ENCODE results near the gene DPAGT1.
"Not testable (repeated sequence)": the region's sequence is repeated elsewhere in the genome, so short reads cannot be mapped to it uniquely, and the experiment has no call there.

DPAGT1 gene

DNA sequence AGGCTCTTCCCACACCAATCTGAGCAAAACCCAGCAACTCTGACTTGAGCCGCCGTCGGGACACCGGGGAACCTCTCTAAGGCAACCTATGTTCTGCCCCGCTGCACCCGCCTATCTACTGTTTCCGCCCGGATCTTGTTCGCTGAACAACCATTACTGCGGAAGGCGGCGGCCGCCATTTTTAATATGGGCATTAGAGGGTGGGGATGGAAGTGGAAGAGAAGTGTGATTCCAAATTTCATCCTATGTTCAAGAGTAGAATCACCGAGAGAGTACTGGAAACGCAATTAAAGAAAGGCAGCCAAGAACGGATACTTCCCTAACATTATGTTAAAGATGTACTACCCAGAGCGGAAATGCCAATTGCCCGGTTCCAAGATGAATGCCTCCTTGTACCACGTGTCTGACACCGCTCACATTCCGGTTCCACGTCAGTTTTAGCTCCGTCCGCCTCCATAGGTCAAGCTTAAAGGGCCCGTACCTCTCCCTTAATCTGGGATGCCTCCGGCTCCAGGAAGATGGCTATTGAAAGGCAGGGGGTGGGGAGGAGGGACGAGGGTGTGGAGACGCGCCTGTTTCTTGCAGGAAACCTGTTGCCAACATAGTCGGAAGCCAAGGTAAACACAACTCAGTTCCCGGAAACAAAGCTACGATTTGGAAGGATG is at the start of gene DPAGT1:
TSS of gene DPAGT1 (minus strand) at position 95 of the 665 bp plus-strand sequence. CDS start 198 bp downstream, outside the sequence.
- peak; percentile 69 to 74 for DNase-seq (ENCODE audit: low read depth in 2 of 2)

DNA sequence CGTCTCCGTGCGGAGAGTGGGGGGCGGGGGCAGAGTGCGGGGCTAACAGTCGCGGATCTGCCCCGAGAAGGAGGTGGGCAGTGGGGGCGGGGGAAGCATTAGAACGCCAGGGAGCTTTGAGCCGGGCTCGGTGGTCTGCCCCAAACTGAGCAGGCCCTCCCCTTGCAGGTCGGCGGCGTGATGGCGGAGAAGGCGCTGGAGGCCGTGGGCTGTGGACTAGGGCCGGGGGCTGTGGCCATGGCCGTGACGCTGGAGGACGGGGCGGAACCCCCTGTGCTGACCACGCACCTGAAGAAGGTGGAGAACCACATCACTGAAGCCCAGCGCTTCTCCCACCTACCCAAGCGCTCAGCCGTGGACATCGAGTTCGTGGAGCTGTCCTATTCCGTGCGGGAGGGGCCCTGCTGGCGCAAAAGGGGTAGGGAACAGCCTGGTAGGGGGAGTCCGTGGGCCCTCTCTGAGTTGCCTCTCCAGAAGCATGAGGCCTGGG is 48.2 kb upstream of the DPAGT1 start:
- no peak for DNase-seq (ENCODE audit: low read depth in 2 of 2)

DNA sequence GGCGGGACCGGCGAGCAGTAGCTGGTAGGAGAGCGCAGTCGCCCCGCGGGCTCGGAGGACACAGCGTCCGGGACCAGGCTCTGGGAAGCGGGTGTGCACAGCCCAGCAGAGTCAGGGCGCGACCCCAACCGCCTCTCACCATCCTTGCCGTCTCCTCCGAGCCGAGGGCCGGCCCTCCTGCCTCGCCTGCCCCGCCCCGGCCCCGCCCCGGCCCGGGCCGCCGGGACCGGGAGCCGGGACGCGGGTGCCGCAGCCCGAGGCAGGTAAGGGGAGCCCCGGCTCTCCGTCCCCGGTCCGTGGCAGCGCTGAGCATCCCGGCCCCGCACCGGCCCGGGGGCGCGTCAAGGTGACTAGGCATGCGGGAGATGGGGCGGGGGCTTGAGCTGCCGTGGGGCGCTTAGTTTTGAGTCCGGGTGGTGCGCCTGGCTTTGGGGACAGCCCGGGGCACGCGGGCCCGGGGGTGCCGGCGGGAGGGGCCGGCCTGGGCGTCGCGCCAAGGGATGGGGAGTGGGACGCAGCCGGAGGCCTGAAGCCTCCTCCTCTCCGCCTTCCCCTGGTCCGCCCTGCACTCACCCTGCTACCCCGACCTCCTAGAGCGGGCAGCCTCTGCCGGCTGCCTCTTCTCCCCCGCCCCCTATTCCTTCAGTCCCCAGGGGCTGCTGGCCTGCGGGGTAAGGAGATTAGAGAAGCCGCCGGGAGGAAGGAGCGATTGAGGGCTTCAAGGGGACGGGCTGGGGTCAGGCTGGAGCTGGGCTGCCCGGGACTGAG is 47.5 kb upstream of the DPAGT1 start, which contains the start of gene ABCG4:
TSS of gene ABCG4 (plus strand) at position 35 of the 768 bp plus-strand sequence. CDS start 914 bp downstream, outside the sequence.
- DNase-seq (ENCODE audit: low read depth in 2 of 2): no peak

DNA sequence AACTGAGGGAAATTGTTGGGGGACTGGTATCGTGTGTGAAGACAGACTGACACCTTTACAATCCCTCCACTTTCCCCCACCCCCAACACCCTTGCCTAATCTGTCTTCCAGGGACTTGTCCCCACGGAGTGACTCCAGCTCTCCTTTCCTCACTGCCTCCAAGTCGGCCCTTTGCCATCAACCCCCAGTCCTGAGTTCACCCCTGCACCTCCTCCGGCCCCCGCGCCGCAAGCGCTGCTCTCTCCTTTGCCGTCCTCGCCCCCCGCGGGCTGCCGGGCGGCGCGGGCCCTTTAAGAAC is 47.0 kb upstream of the DPAGT1 start:
- no peak for DNase-seq (ENCODE audit: low read depth in 2 of 2)

DNA sequence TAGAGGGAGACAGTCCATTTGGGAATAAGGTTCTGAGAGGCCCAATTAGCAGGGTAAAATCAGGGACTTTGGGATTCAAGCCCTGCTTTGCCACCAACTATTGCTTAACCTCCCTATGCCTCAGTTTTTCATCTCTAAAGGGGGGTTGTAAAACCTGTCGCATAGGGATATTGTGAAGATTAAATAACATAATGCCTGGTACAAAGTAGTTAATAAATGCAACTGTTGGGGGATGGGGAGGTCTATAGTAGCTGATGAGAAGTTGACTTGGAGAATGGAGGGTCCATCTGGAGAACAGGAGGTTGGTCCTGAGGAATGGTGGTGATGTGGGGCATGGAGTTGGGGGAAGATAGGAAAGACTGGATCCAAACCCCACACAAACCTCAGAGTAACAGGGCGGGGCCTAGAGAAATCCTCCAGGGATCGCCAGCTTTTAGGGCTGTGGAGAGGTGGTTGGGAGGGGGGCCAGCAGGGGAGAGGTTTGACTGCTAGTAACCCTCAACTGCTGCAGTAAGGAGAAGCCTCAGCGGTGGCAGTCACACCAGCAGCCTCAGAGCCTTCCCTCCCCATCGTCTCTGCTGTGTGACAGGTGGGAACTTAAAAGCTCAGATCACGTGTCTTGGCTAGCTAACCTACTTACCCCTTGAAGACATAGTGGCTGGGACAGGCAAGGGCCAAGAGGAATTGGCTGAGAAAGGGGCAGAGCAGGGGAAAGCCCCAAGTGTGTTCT is 46.1 kb upstream of the DPAGT1 start:
- no peak for DNase-seq (ENCODE audit: low read depth in 2 of 2)

DNA sequence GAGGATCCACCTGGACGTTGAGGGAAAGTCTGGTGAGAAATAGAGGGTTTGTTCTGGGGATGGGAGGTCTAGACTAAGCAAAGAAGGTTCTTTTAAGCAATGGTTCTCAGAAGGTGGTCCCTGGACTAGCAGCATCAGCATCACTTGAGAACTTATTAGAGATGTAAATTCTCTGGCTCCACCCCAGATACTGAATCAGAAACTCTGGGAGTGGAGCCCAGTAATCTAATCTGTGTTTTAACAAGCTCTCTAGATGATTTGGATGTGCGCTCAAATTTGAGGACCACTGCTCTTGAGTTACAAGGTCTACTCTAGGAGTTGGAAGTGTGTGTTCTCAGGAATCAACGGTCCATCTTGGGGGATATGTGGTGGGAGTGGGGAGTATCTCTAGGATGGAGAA is 43.9 kb upstream of the DPAGT1 start:
- DNase-seq (ENCODE audit: low read depth in 2 of 2): no peak

DNA sequence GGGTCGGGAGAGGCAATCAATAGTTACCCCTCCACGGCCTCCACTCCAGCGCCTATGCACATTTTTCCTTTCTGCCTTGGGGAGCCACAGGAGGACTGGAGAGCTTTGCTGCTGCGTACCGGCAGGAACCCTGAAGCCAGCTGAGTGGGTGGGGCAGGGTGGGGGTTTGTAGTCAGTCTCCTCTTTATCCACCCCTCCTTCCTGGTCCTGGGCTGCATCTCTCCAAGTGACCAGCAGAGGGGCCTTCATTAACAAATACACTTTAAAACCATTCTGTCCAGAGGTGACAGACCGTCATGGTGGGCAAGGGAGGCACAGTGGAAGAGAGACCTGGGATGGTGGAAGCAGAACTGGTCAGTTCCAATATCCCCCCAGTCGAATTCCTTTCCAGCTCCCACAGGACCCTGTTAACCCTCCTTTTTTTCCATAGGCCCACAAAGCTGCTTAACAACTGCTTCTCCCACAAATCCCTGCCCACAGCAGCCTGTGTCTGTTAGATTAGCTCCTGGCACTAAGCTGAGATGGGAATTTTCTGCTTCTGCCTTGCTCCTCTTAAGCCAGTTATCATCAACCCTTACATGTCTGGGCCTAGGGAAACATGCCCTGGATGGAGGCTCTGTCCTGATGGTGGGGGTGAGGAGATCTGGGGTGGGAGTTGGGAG is 43.3 kb upstream of the DPAGT1 start:
- no peak for DNase-seq (ENCODE audit: low read depth in 2 of 2)

DNA sequence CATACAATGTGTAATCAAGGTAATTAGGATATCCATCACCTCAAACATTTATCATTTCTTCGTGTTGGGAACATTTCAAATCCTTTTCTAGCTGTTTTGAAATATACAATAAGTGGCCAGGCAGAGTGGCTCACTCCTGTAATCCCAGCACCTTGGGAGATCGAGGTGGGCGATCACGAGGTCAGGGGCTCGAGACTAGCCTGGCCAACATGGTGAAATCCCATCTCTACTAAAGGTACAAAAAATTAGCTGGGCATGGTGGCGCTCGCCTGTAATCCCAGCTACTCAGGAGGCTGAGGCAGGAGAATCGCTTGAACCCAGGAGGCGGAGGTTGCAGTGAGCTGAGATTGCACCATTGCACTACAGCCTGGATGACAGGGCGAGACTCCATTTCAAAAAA is 37.6 kb upstream of the DPAGT1 start:
- DNase-seq (ENCODE audit: low read depth in 2 of 2): not testable (repeated sequence)

DNA sequence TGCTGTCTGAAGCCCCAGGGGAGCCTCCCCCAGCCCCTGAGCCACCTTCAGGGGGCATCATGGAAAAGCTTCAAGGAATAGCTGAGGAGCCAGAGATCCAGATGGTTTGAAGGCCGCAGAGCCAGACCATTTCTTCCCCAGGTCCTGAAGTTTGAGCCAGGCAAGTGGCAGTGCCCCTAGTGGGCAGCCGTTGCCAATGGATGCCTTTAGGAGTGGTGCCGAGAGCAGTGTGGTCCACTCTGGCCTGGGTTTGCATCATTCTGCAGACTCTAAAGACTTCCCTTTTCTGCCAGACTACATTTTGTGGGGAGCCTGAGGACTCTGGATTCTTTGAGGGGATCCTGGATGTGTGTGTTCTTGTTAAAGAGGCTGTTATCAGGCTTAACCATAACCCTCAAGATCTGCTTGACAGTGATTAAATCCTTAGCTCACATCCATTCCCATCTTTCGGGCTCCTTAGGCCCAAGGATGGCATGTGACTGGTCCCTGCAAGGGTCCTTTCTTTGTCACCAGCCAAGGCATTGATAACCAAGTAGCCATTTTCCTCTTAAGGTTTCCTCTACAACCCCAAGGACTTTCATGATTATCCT is 32.8 kb upstream of the DPAGT1 start:
- DNase-seq (ENCODE audit: low read depth in 2 of 2): no peak

DNA sequence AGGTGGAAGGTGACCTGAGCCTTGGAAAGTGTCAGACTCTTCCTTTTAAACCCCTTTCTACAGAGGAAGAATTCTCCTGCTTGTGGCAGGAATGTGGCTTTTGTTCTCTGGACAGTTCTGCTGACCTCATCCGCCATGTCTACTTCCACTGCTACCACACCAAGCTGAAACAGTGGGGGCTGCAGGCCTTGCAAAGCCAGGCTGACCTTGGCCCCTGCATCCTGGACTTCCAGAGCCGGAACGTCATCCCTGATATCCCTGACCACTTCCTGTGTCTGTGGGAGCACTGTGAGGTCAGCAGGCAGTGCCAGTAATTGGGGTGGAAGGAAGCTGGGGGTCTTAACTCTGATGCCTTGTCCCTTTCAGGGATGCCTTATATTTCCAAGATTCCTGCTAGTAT is 29.0 kb upstream of the DPAGT1 start:
- no peak for DNase-seq (ENCODE audit: low read depth in 2 of 2)

DNA sequence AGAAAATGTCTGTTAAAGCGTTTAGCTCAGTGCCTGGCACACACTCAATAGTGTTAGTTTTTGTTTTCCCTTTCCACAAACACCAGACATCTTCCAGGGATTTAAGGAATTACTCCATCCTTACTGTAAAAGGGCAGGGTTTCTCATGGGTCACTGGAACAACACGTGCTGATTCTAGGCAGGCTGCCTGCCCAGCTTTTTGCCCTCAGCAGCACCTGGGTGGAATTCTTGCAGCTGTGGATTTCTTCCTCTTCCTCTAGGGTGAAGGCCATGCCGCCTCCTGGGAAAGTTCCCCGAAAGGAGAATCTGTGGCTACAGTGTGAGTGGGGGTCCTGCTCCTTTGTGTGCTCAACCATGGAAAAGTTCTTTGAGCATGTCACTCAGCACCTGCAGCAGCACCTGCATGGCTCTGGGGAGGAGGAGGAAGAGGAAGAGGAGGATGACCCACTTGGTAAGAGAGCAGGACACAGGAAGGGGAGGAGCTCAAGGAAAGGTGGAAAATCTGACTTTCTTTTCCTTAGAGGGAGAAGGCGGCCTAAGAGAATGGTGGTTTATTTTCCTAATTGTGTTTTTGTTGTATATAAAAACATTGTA is 25.1 kb upstream of the DPAGT1 start:
- DNase-seq (ENCODE audit: low read depth in 2 of 2): no peak

DNA sequence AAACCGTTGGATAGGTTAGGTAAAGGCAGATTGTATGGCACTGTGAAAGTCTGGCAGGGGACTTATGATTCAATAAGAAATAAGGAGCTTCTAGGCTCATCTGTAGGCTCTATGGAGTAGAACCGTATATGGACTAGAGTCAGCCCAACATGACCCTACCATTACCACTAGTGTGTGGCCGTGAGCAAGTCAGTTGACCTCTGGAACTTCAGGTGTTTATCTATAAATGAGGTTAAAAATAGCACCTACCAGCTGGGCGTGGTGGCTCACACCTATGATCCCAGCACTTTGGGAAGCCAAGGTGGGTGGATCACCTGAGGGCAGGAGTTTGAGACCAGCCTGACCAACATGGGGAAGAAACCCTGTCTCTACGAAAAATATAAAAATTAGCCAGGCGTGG is 24.2 kb upstream of the DPAGT1 start:
- DNase-seq (ENCODE audit: low read depth in 2 of 2): no peak

DNA sequence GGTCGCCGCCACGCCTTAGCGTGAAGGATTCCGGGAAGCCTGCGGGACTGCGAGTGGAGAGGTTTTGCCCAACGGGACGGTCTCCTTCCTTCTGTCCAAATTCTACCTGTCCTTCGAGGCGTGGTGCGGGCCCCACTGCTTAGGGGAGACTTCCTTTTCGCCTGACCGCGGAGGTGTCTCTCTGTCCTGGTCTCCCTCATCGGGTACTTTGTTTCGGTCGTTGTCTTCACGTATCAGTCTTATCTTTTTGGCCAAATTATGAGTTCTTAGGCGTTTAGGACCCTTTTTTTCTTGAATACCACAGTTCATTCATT is 20.1 kb upstream of the DPAGT1 start:
- DNase-seq (ENCODE audit: low read depth in 2 of 2): no peak

DNA sequence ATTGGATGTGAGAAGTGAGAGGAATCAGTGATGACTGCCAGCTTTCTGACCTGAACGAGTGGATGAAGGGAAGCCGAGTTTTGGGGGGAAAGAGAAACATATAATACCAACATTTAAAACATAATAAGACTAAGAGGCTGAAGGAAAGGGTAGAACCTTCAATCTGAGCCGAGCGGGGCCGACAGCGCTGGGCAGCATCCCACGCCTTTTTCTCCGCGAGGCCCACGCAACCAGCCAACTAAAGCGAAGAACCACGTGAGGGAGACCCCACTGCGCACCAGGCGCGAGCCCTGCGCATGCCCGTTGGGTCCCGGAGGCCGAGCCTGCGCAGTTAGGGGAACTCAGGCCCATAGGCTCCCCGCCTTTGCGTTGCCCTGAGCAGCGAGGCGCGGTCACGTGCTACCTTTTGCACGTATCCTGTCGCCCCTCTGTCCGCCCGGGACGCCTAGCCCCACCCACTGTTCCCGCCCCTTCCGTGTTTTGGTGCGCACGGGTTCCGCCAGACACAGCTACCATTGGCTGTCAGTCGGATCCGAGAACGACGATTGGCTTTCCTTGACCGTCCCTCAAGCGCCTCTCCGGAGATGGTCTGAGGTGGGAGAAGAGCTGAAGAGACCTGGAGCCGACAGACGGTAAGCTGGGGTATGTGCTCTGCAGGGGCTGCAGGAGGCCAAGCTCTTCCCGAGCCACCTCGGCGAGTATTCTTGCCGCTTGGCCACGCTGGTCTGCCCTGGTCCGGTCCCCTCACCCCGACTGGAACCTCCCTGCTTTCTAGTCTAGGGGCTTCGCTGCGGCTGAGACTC is 19.6 kb upstream of the DPAGT1 start, which contains the start of gene HINFP:
TSS of gene HINFP (plus strand) at position 573 of the 803 bp plus-strand sequence. CDS start 5,365 bp downstream, outside the sequence.
- DNase-seq (ENCODE audit: low read depth in 2 of 2): peak; percentile 100

DNA sequence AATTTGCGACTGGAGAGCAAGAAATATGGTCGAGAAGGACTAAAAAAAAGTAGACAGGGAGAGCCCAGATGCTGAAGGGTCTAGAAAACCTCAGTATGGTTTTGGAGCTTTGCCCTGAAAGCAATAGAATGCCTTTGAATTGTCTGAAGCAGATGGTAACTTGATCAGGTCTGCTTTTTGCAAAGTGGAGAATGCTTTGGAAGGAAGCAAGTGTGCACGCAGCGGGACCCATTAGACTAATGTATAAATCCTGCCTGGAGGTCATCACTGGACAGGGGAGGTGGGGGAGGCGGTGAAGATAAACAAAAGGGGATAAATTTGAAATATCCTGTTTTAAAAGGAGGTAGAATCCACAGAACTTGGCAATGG is 19.0 kb upstream of the DPAGT1 start:
- DNase-seq (ENCODE audit: low read depth in 2 of 2): no peak

DNA sequence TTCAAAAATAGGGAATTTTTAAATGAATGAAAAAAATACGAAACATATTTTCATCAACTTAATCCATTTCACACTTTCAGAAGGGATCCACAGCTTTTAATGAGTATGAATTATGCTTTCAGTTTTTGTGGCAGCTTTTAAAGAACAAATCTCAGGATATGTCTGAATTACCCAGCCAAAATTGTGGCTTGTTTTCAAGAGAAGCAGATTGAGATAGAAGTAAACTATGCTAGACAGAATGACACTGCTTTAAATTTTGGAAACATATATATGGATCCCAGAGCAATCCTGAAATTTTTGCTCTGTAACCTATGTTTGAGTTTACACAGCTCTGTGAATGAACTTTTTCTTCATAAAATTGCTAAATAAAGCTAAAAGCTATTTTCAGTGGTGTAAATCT is 17.3 kb upstream of the DPAGT1 start:
- DNase-seq (ENCODE audit: low read depth in 2 of 2): no peak

DNA sequence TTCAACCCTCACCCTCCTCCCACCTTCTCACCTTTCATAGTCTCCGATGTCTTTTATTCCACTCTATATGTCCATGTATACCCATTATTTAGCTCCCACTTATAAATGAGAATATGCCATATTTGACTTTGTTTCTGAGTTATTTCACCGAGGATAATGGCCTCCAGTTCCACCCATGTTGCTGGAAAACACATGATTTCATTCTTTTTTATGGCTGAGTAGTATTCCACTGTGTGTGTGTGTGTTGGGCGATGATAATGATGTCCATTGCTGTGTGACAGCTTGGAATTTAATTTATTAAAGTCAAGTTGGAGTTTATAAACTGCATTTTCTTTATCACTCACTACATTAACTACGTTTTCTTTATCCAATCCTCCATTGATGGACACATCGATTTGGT is 16.6 kb upstream of the DPAGT1 start:
- DNase-seq (ENCODE audit: low read depth in 2 of 2): no peak

DNA sequence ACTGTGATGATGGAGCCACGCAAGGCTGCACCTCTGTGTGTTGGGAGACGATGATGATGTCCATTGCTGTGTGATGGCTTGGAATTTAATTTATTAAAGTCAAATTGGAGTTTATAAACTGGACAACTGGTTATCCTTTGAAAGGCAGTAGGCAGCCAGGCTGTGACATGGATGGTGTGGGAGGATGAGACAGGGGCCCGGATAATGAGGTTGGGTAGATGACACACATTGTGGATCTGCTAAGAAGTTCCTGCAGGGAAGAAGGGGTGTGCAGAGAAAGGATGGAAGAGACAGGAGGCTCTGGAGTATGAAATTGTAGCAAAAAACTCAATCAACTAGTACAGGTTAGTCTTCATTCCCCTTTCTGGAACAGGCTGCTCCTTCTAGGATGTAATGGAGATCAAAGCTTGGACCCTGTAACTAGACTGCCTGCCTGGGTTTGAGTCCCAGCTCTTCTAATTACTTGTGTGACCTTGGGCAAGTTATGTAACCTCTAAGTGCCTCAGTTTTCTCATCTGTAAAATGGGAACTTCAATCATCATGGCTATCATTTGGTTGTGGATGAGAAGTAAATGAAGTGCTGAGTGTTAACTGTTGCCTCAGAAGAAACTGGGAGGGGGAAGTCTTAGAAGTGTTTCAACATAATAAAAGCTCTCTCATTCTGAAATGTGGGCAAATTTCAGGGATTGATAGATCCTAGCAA is 15.5 kb upstream of the DPAGT1 start:
- DNase-seq (ENCODE audit: low read depth in 2 of 2): no peak

DNA sequence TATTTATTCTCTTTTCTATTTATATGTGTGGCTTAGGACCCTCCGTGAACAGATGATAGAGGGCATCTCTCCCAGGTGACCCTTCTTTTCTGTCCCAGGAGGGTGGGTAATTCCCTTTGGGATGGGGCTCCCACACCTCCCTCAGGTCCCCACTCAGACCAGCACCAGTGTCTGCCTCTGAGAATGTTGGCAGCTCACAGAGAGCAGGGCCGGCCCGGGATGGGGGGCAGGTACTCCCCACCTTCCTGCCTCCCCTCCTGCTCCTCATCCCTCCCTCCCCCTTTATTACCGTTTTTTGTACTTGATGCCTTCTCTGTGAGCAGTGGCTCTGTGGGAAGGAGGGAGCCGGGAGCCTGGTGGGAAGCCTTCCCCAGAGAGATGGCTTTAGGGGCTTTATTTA is 14.9 kb upstream of the DPAGT1 start:
- DNase-seq (ENCODE audit: low read depth in 2 of 2): no peak

DNA sequence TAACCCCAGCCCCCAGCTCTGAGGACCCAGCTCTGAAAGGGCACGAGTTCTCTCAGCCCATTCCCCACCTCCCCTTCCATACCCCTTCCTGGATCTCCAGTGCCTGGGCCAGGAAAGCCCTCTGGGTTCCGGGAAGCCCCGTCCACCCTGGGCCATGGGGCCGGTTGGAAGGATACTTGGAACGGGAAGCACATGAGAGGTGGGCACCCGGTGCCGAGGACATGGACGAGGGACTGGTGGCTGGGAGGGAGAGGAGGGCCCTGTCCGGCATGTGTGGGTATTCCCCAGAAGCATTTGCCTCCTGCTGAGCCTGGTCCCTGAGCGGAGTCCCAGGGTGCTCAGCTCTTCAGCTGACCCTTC is 14.6 kb upstream of the DPAGT1 start:
- DNase-seq (ENCODE audit: low read depth in 2 of 2): no peak

Data from stimulated activated CD8-positive, alpha-beta memory T cell treated with anti-CD3 and anti-CD28 coated beads, Interleukin-15, amount 100 ng/mL, for 4 hours (primary cell).